Lower lobe of right lung (tissue), 2 donors: ENCODE results near the gene DDIAS. TPM values are rescaled to one million over a fixed set of nuclear protein-coding genes. Genes with fewer than 3 reads are reported as not detected.
A peak's percentile ranks its signal among the peaks of the same experiment; 100 is the strongest.
"Not testable (repeated sequence)": the region's sequence is repeated elsewhere in the genome, so short reads cannot be mapped to it uniquely, and the experiment has no call there.

Experiments
- ATAC-seq, 2 donors: fragments of 200-7000 bp; cut with Tn5 transposase; one replicate each; pipeline ENCODE4 v1.9.1; 2020 to 2022; ENCODE audit warnings: mild to moderate bottlenecking in 2 of 2, moderate library complexity in 2 of 2
- DNase-seq: peaks from one replicate; pipeline ENCODE4 v3.0.0-alpha.2; 2020
- H3K27ac ChIP-seq: fragments of 200-600 bp; one replicate; pipeline ENCODE4 v1.8.0; 2022
- H3K27me3 ChIP-seq: fragments of 200-600 bp; one replicate; pipeline ENCODE4 v1.8.0; 2022; ENCODE audit warnings: low read depth
- H3K36me3 ChIP-seq: fragments of 200-600 bp; one replicate; pipeline ENCODE4 v1.8.0; 2022; ENCODE audit warnings: mild to moderate bottlenecking
- H3K4me1 ChIP-seq: fragments of 200-600 bp; one replicate; pipeline ENCODE4 v1.8.0; 2022
- H3K4me3 ChIP-seq: fragments of 200-600 bp; one replicate; pipeline ENCODE4 v1.8.0; 2022; ENCODE audit warnings: mild to moderate bottlenecking
- H3K9me3 ChIP-seq: fragments of 200-600 bp; one replicate; pipeline ENCODE4 v1.8.0; 2022
- CTCF ChIP-seq: fragments of 200-600 bp; IDR thresholded peaks from one replicate; pipeline ENCODE4 v1.8.0; 2022; ENCODE audit warnings: antibody characterized with exemption, mild to moderate bottlenecking
- intact Hi-C: fragments of 100-400 bp; cut with DNase I; formaldehyde crosslinking; loops from one replicate; pipeline ENCODE4 v1.11.0; 2022
- total RNA-seq: library from RNA; stranded (reverse); fragmentation: NEBNext Ultra II Directional; extraction: Animal tissue kit (Norgen Biotek cat#: 25700); gene quantifications from one replicate; pipeline ENCODE4 v1.2.1, GENCODE V29; 2021
- donor health status: DM: no; HTN: yes; CAD: no; lungs with severe emphysema.

The DDIAS gene
- total RNA-seq, 1 donor from 2014 or later: 13.3 TPM

- Histone ChIP-seq H3K4me3 (no peak overlapping the region), H3K4me1 (peaks cover 9% of the 10 kb centered on the region), H3K27me3 (no peaks in the 10 kb centered on the region), H3K27ac (no peak overlapping the region), H3K9me3 (no peaks in the 10 kb centered on the region), H3K36me3 (no peaks in the 10 kb centered on the region)
- TF ChIP-seq CTCF: peak; percentile 67
- ATAC-seq (no peak), DNase-seq (no peak)
- intact Hi-C loops: loop anchor here (10.0 kb wide), 2 partner anchors 289 to 349 kb away; partner anchors contain the start of gene ANKRD42
These were observed 4.7 kb downstream of the DDIAS start for GRCh38 chr11:82906236-82906635.

GRCh38 chr11:82906931-82907330 lies 5.4 kb downstream of the DDIAS start:
- no peak overlapping the region for H3K27ac ChIP-seq
- TF ChIP-seq CTCF: no peak
- H3K9me3 ChIP-seq: no peaks in the 10 kb centered on the region
- ATAC-seq (no peak), DNase-seq (no peak)
- H3K4me1 ChIP-seq: peaks cover 6% of the 10 kb centered on the region
- intact Hi-C loops: loop anchor here (10.0 kb wide), 2 partner anchors 288 to 348 kb away; partner anchors contain the start of gene ANKRD42
- no peaks in the 10 kb centered on the region for H3K27me3 ChIP-seq
- H3K36me3 ChIP-seq: no peaks in the 10 kb centered on the region
- no peak overlapping the region for H3K4me3 ChIP-seq

- intact Hi-C loops: loop anchor here (10.0 kb wide), 2 partner anchors 287 to 347 kb away; partner anchors contain the start of gene ANKRD42
- DNase-seq (peak; percentile 57), ATAC-seq (peak in 1 of 2 donors; percentile 21)
- H3K36me3 ChIP-seq: no peaks in the 10 kb centered on the region
- H3K9me3 ChIP-seq: no peaks in the 10 kb centered on the region
- no peaks in the 10 kb centered on the region for H3K27me3 ChIP-seq
- no peak overlapping the region for H3K4me3 ChIP-seq
- peaks cover 4% of the 10 kb centered on the region for H3K4me1 ChIP-seq
- no peak overlapping the region for H3K27ac ChIP-seq
- no peak for TF ChIP-seq CTCF
These were observed 5.8 kb downstream of the DDIAS start for GRCh38 chr11:82907371-82907770.

GRCh38 chr11:82908311-82908710 lies 6.8 kb downstream of the DDIAS start:
- Histone ChIP-seq H3K4me1 (peaks cover 4% of the 10 kb centered on the region), H3K9me3 (no peaks in the 10 kb centered on the region), H3K36me3 (no peaks in the 10 kb centered on the region), H3K4me3 (no peak overlapping the region), H3K27ac (no peak overlapping the region), H3K27me3 (no peaks in the 10 kb centered on the region)
- intact Hi-C loops: loop anchor here (10.0 kb wide), 2 partner anchors 286 to 346 kb away; partner anchors contain the start of gene ANKRD42
- ATAC-seq: no peak
- DNase-seq: no peak
- no peak for TF ChIP-seq CTCF

GRCh38 chr11:82909015-82909640 lies 7.6 kb downstream of the DDIAS start:
- no peaks in the 10 kb centered on the region for H3K9me3 ChIP-seq
- H3K4me3 ChIP-seq: no peak overlapping the region
- no peaks in the 10 kb centered on the region for H3K27me3 ChIP-seq
- TF ChIP-seq CTCF: no peak
- intact Hi-C loops: loop anchor here (10.0 kb wide), 2 partner anchors 286 to 346 kb away; partner anchors contain the start of gene ANKRD42
- DNase-seq (no peak), ATAC-seq (no peak)
- H3K4me1 ChIP-seq: peaks cover 4% of the 10 kb centered on the region
- H3K36me3 ChIP-seq: no peaks in the 10 kb centered on the region
- H3K27ac ChIP-seq: no peak overlapping the region

- not testable (repeated sequence) for H3K36me3 ChIP-seq, H3K9me3 ChIP-seq, H3K4me3 ChIP-seq, H3K4me1 ChIP-seq, H3K27me3 ChIP-seq, ATAC-seq, DNase-seq
- intact Hi-C loops: loop anchor here (10.0 kb wide), 1 partner anchor 135 kb away; no protein-coding TSS in a partner anchor
- H3K27ac ChIP-seq: peak overlapping the region; percentile 16
These were observed 18.2 kb downstream of the DDIAS start for GRCh38 chr11:82919786-82920185.

- DNase-seq, H3K27me3 ChIP-seq, ATAC-seq, H3K4me3 ChIP-seq, H3K36me3 ChIP-seq, H3K4me1 ChIP-seq, H3K9me3 ChIP-seq: not testable (repeated sequence)
- intact Hi-C loops: loop anchor here (10.0 kb wide), 1 partner anchor 135 kb away; no protein-coding TSS in a partner anchor
- peak overlapping the region; percentile 16 for H3K27ac ChIP-seq
These were observed 18.7 kb downstream of the DDIAS start for GRCh38 chr11:82920227-82920626.

GRCh38 chr11:82922396-82923173 lies 21.0 kb downstream of the DDIAS start:
- DNase-seq, H3K4me3 ChIP-seq, ATAC-seq, H3K4me1 ChIP-seq, H3K27ac ChIP-seq, H3K9me3 ChIP-seq, H3K27me3 ChIP-seq, H3K36me3 ChIP-seq: not testable (repeated sequence)
- intact Hi-C loops: loop anchor here (10.0 kb wide), 1 partner anchor 132 kb away; no protein-coding TSS in a partner anchor
